SU-DHL-6 (cell line): ENCODE results near the gene APRT.

ENCODE experiments used
- EZH2phosphoT487 ChIP-seq: fragments of 200-600 bp; sonication (generic), shearing (Covaris generic); conservative IDR thresholded peaks from 2 replicates; pipeline ENCODE4 v1.6.1; 2018; ENCODE audit warnings: mild to moderate bottlenecking, antibody characterized with exemption, low read length, moderate library complexity, mixed read lengths
- TF ChIP-seq, protein P1 (sequence below): fragments of 200-600 bp; sonication (generic); IDR thresholded peaks from one replicate; pipeline ENCODE4 v1.5.1; 2017; ENCODE audit warnings: antibody characterized with exemption, mild to moderate bottlenecking, low read length, moderate library complexity; ENCODE audit not compliant: insufficient read depth, poor library complexity, severe bottlenecking

DNA sequence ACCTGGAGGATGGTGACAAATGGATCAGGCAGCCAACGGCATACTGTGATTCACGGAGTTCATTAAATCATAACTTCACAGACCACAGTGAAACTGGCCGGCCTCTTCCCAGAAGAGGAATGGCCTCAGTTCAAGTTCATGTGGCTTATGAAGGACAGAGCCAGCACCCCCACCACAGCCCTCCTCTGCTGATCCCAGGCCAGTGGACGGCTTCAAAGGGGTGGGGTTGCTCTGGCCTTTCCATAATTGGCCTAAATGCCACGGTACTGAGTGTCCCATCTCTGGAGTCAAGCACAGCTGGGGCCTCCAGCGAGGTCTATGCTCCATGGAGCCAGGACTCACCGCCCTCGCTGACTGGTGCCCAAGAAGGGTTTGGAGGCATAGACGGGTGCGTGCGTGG, 23.7 kb upstream of the APRT start:
- TF ChIP-seq, protein P1, sequence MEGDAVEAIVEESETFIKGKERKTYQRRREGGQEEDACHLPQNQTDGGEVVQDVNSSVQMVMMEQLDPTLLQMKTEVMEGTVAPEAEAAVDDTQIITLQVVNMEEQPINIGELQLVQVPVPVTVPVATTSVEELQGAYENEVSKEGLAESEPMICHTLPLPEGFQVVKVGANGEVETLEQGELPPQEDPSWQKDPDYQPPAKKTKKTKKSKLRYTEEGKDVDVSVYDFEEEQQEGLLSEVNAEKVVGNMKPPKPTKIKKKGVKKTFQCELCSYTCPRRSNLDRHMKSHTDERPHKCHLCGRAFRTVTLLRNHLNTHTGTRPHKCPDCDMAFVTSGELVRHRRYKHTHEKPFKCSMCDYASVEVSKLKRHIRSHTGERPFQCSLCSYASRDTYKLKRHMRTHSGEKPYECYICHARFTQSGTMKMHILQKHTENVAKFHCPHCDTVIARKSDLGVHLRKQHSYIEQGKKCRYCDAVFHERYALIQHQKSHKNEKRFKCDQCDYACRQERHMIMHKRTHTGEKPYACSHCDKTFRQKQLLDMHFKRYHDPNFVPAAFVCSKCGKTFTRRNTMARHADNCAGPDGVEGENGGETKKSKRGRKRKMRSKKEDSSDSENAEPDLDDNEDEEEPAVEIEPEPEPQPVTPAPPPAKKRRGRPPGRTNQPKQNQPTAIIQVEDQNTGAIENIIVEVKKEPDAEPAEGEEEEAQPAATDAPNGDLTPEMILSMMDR: no peak
- no peak for TF ChIP-seq EZH2phosphoT487
